HG02840 (cell line): Measurements from ENCODE around the gene PCNP.
"Not testable (repeated sequence)": the region's sequence is repeated elsewhere in the genome, so short reads cannot be mapped to it uniquely, and the experiment has no call there.

Experiments
- ATAC-seq: cut with Tn5 transposase; IDR thresholded peaks from one replicate; pipeline ENCODE4 v1.9.1; 2021; ENCODE audit warnings: mild to moderate bottlenecking, moderate library complexity, moderate number of reproducible peaks; ENCODE audit not compliant: unreplicated experiment, low FRiP score

The PCNP gene, protein sequence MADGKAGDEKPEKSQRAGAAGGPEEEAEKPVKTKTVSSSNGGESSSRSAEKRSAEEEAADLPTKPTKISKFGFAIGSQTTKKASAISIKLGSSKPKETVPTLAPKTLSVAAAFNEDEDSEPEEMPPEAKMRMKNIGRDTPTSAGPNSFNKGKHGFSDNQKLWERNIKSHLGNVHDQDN

DNA sequence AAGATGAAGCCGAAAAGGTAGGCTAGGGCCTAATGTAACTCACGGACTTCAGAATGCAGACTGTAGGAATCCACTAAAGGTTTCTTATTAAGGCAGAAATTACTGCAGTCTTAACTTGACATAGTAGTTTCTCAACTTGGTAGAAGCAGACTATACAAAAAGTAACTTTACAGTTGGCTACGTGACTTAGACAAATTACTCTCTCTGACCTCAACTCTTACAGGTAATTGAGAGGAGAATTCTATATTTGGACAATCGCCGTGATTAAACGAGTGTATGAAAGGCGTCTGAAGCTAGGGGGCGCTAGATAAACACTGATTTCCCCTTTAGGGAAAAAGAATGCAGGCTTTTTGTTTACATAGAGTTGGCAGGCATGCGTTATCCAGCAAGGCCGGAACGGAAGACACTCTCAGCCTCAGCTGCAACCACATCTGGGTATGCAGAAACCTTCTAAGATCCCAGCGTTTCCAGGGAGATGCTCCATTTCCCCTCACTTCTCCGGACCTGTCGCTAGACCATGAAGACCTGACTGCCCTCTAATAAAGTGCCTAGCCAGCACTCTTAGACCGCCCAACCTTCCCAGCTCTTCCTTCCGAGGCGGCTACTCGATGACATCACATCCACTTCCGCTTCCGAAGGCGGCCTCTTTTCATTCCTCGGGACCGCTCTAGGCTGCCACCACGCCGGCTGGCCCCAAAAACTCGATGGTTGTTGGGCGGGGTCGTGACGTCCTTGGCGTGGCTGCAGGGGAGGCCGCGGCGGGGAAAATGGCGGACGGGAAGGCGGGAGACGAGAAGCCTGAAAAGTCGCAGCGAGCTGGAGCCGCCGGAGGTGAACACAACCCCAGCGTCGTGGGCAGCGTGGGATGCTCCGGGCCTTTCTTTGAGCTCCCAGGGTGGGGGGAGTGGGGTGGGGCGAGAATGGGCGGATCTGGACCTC, at the start of gene PCNP:
PCNP (plus strand) TSS at position 732 of the 939 bp plus-strand sequence; CDS start at position 768, 36 bp downstream.
- ATAC-seq, result peak; percentile 89

DNA sequence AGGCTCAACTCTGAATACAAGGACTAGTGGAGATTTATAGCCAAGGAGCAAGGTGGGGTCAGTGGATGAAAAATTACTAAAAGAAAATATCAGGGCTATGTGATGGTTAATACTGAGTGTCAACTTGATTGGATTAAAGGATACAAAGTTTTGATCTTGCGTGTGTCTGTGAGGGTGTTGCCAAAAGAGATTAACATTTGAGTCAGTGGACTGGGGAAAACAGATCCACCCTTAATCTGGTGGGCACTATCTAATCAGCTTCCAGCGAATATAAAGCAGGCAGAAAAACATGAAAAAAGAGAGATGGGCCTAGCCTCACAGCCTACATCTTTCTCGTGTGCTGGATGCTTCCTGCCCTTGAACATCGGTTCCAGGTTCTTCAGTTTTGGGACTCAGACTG, 46.5 kb upstream of the PCNP start:
- ATAC-seq, result no peak

DNA sequence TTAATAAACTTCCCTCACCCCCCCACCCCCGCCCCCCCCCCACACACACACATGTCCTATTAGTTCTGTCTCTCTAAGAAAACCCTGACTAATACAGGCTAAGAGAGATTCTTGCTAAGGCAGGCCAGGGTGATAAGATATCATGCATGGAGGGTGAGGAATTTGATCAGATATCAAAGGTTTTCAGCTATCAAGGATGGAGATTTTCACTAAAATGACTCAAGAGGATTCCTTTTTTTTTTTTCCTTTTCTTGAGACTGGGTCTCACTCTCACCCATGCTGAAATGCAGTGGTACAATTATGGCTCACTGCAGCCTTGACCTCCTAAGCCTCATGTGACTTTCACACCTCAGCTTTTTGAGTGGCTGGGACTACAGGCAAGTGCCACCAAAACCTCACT, 46.1 kb upstream of the PCNP start:
- ATAC-seq, result no peak

DNA sequence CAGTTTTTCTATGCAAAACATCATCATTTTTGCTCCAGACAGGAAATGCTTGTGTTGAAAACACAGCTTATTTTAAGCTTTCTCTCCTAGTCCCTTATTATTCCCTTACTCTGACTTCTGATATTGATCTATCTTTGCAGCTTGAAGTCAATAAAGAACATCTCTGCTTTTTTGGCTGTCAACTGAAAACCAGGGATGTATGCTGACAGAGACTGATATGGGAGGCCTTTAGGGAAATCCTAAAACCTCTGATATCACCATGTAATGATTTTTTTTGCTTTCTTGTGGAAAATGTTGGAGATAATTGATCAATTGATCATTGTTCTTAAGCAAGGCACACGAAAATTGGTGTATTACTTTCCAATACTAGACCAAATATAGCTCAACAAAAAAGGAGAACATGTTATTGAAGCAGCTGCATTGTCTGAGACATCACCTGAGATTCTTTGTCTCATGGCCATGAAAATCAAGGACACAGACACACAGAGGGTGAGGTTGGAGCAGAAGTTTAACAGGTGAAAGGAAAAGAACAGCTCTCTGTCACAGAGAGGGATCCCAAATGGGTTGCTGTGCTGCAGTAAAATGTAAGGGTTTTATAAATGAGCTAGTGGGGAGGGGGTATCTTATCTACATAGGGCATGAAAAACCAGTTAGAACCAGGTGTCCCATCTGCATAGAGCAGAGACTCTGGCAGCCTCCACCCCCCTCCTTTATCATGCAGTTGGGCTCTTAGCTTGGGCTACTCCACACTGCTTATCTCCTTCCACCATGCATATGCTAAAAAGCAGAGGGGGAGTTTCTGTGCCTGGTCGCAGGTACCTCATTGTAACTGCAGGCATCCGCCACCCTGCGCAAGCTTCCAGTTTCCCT, 43.9 kb upstream of the PCNP start:
- ATAC-seq, result no peak

DNA sequence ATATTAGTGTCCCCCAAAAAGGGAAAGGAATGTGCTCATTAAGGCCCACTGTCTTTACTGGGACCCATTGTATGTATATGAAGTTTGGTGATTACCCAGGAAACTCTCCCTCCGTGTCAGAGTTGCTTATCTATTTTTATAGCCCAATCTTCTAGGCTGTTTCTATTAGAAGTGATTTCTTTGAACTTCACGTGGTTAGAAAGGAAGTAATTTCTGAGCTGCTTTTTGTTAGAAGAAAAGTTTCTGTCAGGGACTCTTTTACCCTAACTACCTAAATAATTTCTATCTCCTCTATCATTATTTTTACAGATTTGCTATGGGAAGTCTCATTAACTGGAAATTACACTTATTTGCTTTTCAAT, 43.3 kb upstream of the PCNP start:
- no peak for ATAC-seq

DNA sequence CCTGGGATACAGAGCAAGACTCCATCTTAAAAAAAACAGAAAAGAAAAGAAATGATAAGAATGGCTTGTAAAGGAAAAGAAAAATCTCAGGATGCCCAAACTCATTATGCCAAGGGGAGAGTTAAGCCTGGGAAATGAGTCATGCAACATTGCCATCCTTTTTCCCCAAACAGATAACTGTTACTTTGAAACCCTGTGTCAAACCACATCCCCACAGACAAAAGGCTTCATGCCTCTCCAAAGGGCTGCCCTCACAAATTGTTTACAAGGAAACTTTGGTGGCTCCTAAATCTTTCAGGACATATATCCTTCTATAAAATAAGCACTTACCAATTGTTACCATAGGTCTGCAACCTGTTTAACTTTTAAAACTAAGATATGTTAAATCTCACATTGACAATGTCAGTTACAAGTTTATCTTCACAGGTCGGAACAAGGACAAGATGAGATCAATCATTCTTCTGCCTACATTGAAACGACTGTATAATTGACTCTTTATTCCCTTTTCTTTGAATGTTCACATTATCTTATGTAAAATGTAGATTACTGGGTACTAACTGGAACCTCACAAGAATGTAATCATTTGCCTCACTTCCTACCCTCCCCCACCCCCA, 42.4 kb upstream of the PCNP start:
- no peak for ATAC-seq

DNA sequence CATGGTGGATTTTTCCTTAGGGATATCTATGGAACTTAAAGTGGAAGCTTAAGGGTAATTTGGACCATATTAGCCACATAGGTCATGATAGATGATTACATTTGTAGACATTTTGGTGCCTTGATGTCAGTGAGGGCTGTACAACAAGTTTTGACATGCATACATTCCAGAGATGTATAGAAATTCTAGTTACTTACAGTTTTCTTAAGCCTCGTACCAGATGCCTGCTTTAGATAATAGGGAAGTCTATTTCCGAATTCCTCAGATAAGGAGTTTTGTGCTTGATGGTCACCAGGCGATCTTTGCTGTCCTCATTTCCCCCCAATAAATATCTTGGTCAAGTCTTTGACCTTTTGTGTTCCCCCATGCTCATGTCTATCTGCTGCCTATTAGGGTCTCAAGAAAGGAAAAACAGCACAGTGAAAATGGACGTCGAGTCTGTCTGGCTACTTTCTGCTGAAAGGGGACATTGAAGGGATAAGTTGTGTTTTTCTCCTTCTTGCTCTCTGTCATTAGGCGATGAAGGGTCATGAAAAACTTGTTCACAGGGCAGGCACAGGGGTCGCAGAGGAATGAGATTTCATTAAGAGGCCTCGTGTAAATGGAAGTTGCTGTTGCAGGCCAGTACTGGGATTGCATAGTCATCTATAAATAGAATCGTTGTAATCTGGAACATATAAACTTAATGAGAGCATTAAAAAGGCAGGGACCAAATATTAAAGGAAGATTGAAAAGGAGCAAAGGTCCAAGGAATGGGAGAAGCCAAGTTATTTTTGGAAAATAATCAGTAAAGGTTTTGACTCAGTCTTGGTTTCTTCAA, 41.0 kb upstream of the PCNP start:
- ATAC-seq, result no peak

DNA sequence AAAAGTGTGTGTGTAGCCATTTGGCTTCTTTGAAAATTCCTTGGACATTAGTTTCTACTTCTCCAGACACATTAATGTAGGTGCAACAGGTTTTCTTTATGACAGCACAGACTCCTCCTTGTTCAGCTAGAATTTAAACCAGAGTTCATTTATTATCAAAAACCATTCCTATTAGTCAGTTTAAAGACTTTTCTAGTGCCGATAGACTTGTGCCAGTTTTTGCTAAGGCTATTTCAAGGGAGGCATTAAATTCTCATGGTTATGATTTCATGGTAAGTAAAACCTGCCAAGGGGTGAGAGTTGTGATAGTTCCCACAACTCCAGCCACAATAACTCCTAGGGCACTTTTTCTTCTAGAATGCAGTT, 40.4 kb upstream of the PCNP start:
- no peak for ATAC-seq

DNA sequence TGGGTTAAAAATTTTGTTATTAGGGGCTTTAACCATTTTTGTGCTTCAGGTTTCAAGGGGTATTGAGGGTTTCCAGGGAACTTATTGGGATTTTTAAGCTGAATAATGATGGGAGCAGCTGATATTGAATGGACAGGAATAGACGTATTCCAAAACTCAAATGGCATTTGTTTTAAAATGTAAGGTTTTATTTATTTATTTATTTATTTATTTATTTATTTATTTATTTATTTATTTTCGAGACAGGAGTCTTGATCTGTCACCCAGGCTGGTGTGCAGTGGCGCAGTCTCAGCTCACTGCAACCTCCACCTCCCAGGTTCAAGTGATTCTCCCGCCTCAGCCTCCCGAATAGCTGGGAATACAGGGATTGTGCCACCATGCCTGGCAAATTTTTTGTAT, 38.8 kb upstream of the PCNP start:
- no peak for ATAC-seq

DNA sequence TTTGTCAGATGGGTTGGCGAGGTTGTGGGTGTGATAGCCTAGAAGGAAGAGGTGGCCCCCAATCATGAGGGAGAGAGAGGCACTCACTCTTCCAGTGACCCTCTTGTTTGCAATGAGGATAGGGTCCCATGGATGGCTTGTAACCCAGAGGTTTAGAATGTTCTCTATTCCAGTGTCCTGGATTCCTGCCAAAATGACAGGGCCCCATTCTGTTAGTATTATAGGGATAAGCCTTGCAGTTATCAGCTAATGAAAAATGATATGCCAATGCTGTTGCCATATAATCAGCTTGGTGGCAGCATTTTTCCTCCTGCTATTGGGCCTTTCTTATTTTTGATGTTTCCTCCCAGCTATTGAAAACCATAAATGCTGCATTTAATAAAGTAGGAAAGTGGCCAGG, 37.7 kb upstream of the PCNP start:
- ATAC-seq, result no peak

DNA sequence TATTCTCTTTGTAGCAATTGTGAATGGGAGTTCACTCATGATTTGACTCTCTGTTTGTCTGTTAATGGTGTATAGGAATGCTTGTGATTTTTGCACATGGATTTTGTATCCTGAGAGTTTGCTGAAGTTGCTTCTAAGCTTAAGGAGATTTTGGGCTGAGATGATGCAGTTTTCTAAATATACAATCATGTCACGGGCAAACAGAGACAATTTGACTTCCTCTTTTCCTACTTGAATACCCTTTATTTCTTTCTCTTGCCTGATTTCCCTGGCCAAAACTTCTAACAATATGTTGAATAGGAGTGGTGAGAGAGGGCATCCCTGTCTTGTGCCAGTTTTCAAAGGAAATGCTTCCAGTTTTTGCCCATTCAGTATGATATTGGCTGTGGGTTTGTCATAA, 37.0 kb upstream of the PCNP start:
- ATAC-seq, result not testable (repeated sequence)

DNA sequence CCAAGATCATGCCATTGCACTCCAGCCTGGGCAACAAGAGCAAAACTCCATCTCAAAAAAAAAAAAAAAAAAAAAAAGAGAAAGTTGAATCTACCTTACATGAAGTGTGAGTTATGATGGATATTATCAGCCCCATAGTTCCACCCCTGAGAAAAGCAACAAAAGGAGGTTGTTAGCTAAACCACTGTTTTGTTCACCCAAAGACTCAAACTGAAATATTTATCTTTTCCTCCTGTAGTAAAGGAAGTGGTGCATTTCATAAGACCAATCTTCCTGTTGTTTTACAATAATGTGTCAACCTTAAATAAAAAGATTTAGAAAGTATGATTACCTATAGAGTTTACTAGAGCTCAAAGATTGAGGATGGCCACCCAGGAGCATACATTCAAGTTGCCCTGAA, 31.0 kb upstream of the PCNP start:
- ATAC-seq, result no peak

DNA sequence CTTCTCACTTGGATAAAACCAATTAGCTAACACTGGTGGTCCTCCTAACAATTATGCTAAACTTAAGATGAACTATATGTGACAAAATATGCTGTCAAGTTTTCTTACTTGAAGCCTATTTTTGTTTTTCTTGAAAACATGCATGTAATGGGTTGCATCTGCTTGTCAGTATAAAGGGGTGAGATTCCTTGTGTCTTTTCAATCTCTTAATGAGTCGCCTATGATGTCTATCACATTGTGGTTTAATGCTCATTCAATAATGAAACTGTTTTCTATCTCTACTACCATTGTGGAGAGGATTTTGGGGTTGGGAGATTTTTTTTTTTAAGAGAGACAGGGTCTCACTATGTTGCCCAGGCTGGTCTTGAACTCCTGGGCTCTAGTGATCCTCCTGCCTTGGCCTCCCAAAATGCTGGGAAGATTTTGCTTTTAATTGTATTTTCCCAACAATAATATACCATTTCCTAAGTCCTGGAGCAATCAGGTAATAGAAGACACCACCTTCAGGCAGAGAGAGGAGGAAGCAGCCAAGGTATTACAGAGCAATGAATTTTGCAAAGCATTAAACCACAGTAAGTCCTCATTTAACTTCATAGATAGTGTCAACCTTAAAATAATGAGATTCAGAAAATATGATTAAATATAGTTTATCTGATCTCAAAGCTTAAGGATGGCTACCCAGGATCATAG, 29.7 kb upstream of the PCNP start:
- no peak for ATAC-seq

DNA sequence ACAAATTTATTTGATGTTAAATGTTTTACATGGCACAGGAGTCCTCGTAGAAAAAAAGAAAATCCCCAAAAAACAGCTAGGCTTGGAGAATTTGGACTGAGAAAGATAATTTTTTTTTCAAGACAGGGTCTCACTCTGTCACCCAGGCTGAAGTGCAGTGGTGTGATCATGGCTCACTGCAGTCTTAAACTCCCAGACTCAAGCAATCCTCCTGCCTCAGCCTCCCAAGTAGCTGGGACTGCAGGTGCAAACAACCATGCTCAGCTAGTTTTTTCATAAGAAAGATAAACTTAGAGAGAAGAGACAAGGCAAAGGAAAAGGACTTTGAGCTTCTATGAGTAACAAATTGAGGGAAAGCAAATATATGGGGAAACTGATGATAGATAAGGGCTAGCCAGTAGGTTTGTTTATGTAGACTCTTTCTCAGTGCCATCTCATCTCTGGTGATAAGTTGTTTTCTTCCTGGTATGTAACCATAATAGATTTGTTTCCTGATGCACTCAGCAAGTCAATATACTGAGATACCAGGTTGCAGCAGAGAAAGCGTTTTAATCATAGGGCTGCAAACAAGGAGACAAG, 25.4 kb upstream of the PCNP start:
- no peak for ATAC-seq

DNA sequence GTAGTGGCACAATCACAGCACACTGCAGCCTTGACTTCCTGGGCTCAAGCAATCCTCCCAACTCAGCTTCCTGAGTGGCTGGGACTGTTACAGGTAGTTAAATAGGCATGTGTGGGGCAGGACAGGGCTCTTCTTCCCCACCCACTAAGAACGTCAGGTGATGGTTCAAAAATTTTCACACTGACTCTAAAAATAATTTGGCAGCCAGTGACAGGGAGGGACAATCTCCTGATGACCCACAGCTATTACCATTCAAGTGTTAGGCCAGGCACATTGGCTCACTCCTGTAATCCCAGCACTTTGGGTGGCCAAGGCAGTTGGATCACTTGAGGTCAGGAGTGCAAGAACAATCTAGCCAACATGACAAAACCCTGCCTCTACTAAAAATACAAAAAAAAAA, 24.5 kb upstream of the PCNP start:
- no peak for ATAC-seq

DNA sequence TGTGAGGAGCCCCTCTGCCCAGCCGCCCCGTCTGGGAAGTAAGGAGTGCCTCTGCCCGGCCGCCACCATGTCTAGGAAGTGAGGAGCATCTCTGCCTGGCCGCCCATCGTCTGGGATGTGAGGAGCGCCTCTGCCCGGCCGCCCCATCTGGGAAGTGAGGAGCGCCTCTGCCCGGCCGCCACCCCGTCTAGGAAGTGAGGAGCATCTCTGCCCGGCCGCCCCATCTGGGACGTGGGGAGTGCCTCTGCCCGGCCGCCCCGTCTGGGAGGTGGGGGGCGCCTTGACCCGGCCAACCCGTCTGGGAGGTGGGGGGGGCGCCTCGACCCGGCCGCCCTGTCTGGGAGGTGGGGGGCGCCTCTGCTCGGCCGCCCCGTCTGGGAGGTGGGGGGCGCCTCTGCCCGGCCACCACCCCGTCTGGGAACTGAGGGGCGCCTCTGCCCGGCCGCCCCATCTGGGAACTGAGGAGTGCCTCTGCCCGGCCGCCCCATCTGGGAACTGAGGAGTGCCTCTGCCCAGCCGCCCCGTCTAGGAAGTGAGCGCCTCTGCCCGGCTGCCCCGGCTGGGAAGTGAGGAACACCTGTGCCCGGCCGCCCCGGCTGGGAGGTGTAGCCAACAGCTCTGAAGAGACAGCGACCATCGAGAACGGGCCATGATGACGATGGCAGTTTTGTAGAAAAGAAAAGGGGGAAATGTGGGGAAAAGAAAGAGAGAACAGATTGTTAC, 22.5 kb upstream of the PCNP start:
- not testable (repeated sequence) for ATAC-seq

DNA sequence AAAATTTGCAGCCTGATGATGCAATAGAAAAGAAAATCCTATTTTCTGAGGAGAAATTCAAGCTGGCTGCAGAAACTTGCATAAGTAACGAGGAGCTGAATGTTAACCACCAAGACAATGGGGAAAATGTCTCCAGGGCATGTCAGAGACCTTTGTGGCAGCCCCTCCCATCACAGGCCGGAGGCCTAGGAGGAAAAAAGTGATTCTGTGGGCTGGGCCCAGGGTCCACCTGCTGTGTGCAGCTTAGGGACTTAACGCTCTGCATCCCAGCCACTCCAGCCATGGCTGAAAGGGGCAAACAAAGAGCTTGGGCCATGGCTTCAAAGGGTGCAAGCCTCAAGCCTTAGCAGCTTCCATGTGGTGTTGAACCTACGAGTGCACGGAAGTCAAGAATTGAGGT, 20.6 kb upstream of the PCNP start:
- not testable (repeated sequence) for ATAC-seq

DNA sequence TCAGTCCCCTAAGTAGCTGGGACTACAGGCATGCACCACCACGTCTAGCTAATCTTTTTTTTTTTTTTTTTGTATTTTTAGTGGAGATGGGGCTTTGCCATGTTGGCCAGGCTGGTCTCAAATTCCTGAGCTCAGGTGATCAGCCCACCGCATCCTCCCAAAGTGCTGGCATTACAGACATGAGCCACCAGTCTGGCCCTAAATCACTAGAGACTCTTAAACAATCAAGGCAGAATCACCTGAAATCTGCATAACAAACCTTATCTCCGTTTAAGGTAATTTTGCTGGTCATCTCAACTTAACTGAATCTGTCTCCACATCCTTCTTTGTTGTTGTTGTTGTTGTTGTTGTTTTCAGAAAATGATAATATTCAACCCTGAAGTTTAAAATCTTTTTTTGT, 17.9 kb upstream of the PCNP start:
- ATAC-seq, result no peak
